Dendritic cell treated with granulocyte-macrophage colony-stimulating factor and Interleukin-4, amounts not matched to agents 40 ng/mL and 50 ng/mL, for 4 days (primary cell): ENCODE measurements around the gene UBD.

Source experiments
- H3K27ac Mint-ChIP-seq: one replicate; pipeline ENCODE4 v1.8.0; 2022; ENCODE audit warnings: mild to moderate bottlenecking, mixed read lengths
- H3K27me3 Mint-ChIP-seq: one replicate; pipeline ENCODE4 v1.8.0; 2022; ENCODE audit warnings: mild to moderate bottlenecking, mixed read lengths
- H3K36me3 Mint-ChIP-seq: one replicate; pipeline ENCODE4 v1.8.0; 2022; ENCODE audit warnings: low read depth, mixed read lengths
- H3K4me1 Mint-ChIP-seq: one replicate; pipeline ENCODE4 v1.8.0; 2022; ENCODE audit warnings: low read depth, mixed read lengths
- H3K4me3 Mint-ChIP-seq: one replicate; pipeline ENCODE4 v1.8.0; 2022; ENCODE audit warnings: mild to moderate bottlenecking, moderate library complexity, mixed read lengths
- H3K9me3 Mint-ChIP-seq: one replicate; pipeline ENCODE4 v1.8.0; 2022; ENCODE audit warnings: mixed read lengths
- intact Hi-C: fragments of 100-400 bp; cut with micrococcal nuclease; formaldehyde crosslinking; loops from one replicate; pipeline ENCODE4 v1.15.0; 2022

Gene UBD

GRCh38 chr6:29559524-29560287 lies at the start of gene UBD:
UBD (minus strand) TSS chr6:29559732; CDS start chr6:29559701, 31 bp downstream.
- peaks cover 46% of the 10 kb centered on the region for H3K27me3 Mint-ChIP-seq
- H3K36me3 Mint-ChIP-seq: no peaks in the 10 kb centered on the region
- H3K4me1 Mint-ChIP-seq: peaks cover 8% of the 10 kb centered on the region
- intact Hi-C loops: no loop called here
- H3K27ac Mint-ChIP-seq: no peak within 1 kb of the TSS
- H3K4me3 Mint-ChIP-seq: no peak within 1 kb of the TSS
- H3K9me3 Mint-ChIP-seq: no peaks in the 10 kb centered on the region

GRCh38 chr6:29608131-29608530 lies 48.6 kb upstream of the UBD start:
- intact Hi-C loops: no loop called here
- H3K4me1 Mint-ChIP-seq: no peaks in the 10 kb centered on the region

GRCh38 chr6:29603930-29604329 lies 44.4 kb upstream of the UBD start:
- no peaks in the 10 kb centered on the region for H3K9me3 Mint-ChIP-seq
- no peaks in the 10 kb centered on the region for H3K4me1 Mint-ChIP-seq
- peaks cover 78% of the 10 kb centered on the region for H3K36me3 Mint-ChIP-seq
- intact Hi-C loops: no loop called here
- no peaks in the 10 kb centered on the region for H3K27me3 Mint-ChIP-seq
- H3K27ac Mint-ChIP-seq: no peak overlapping the region
- no peak overlapping the region for H3K4me3 Mint-ChIP-seq

More at GRCh38 chr6:29608131-29608530, 48.6 kb upstream of the UBD start:
- peaks cover 87% of the 10 kb centered on the region for H3K36me3 Mint-ChIP-seq
- no peaks in the 10 kb centered on the region for H3K27me3 Mint-ChIP-seq
- no peaks in the 10 kb centered on the region for H3K9me3 Mint-ChIP-seq
- H3K27ac Mint-ChIP-seq: no peak overlapping the region
- H3K4me3 Mint-ChIP-seq: no peak overlapping the region

- no peaks in the 10 kb centered on the region for H3K27me3 Mint-ChIP-seq
- H3K36me3 Mint-ChIP-seq: peaks cover 73% of the 10 kb centered on the region
- H3K4me1 Mint-ChIP-seq: no peaks in the 10 kb centered on the region
- H3K4me3 Mint-ChIP-seq: no peak overlapping the region
- H3K9me3 Mint-ChIP-seq: no peaks in the 10 kb centered on the region
- intact Hi-C loops: no loop called here
- H3K27ac Mint-ChIP-seq: no peak overlapping the region
Observed at GRCh38 chr6:29603456-29603855, 43.9 kb upstream of the UBD start.

GRCh38 chr6:29602564-29603361 lies 43.2 kb upstream of the UBD start:
- H3K9me3 Mint-ChIP-seq: no peaks in the 10 kb centered on the region
- H3K4me3 Mint-ChIP-seq: no peak overlapping the region
- H3K4me1 Mint-ChIP-seq: no peaks in the 10 kb centered on the region
- intact Hi-C loops: no loop called here
- H3K36me3 Mint-ChIP-seq: peaks cover 66% of the 10 kb centered on the region
- H3K27ac Mint-ChIP-seq: no peak overlapping the region
- no peaks in the 10 kb centered on the region for H3K27me3 Mint-ChIP-seq

- Mint-ChIP-seq H3K27ac (no peak overlapping the region), H3K27me3 (peaks cover 2% of the 10 kb centered on the region), H3K4me1 (no peaks in the 10 kb centered on the region), H3K36me3 (peaks cover 25% of the 10 kb centered on the region), H3K4me3 (no peak overlapping the region), H3K9me3 (no peaks in the 10 kb centered on the region)
- intact Hi-C loops: no loop called here
Observed at GRCh38 chr6:29598172-29598747, 38.7 kb upstream of the UBD start.

- intact Hi-C loops: no loop called here
- Mint-ChIP-seq H3K36me3 (peaks cover 14% of the 10 kb centered on the region), H3K27me3 (peaks cover 5% of the 10 kb centered on the region), H3K27ac (no peak overlapping the region), H3K4me1 (peaks cover 7% of the 10 kb centered on the region), H3K9me3 (no peaks in the 10 kb centered on the region), H3K4me3 (no peak overlapping the region)
Observed at GRCh38 chr6:29597184-29597583, 37.7 kb upstream of the UBD start.

- Mint-ChIP-seq H3K27me3 (peaks cover 5% of the 10 kb centered on the region), H3K4me3 (no peak overlapping the region), H3K9me3 (no peaks in the 10 kb centered on the region), H3K4me1 (peaks cover 7% of the 10 kb centered on the region), H3K27ac (no peak overlapping the region), H3K36me3 (peaks cover 9% of the 10 kb centered on the region)
- intact Hi-C loops: no loop called here
Observed at GRCh38 chr6:29596381-29596900, 36.9 kb upstream of the UBD start.

GRCh38 chr6:29593199-29593855 lies 33.8 kb upstream of the UBD start:
- Mint-ChIP-seq H3K27me3 (peaks cover 12% of the 10 kb centered on the region), H3K36me3 (no peaks in the 10 kb centered on the region), H3K27ac (no peak overlapping the region), H3K4me1 (peaks cover 7% of the 10 kb centered on the region), H3K9me3 (no peaks in the 10 kb centered on the region), H3K4me3 (no peak overlapping the region)
- intact Hi-C loops: no loop called here

- Mint-ChIP-seq H3K27ac (no peak overlapping the region), H3K4me3 (no peak overlapping the region), H3K36me3 (no peaks in the 10 kb centered on the region), H3K4me1 (peaks cover 7% of the 10 kb centered on the region), H3K9me3 (no peaks in the 10 kb centered on the region), H3K27me3 (peaks cover 17% of the 10 kb centered on the region)
- intact Hi-C loops: loop anchor here (2.0 kb wide), 1 partner anchor 905 kb away; no protein-coding TSS in a partner anchor
Observed at GRCh38 chr6:29591677-29592076, 32.1 kb upstream of the UBD start.

GRCh38 chr6:29590218-29590808 lies 30.8 kb upstream of the UBD start:
- Mint-ChIP-seq H3K4me3 (no peak overlapping the region), H3K9me3 (no peaks in the 10 kb centered on the region), H3K27me3 (peaks cover 20% of the 10 kb centered on the region), H3K36me3 (no peaks in the 10 kb centered on the region), H3K4me1 (peaks cover 7% of the 10 kb centered on the region), H3K27ac (no peak overlapping the region)
- intact Hi-C loops: loop anchor here (2.0 kb wide), 1 partner anchor 904 kb away; no protein-coding TSS in a partner anchor

GRCh38 chr6:29589423-29590048 lies 30.0 kb upstream of the UBD start:
- no peak overlapping the region for H3K4me3 Mint-ChIP-seq
- intact Hi-C loops: loop anchor here (2.0 to 10.0 kb wide), 2 partner anchors 565 to 903 kb away; no protein-coding TSS in a partner anchor
- no peaks in the 10 kb centered on the region for H3K36me3 Mint-ChIP-seq
- no peak overlapping the region for H3K27ac Mint-ChIP-seq
- H3K27me3 Mint-ChIP-seq: peaks cover 19% of the 10 kb centered on the region
- H3K4me1 Mint-ChIP-seq: peaks cover 7% of the 10 kb centered on the region
- no peaks in the 10 kb centered on the region for H3K9me3 Mint-ChIP-seq

GRCh38 chr6:29584821-29585220 lies 25.3 kb upstream of the UBD start, which contains the start of gene OR2H2:
OR2H2 (plus strand) TSS chr6:29585121; CDS start chr6:29587945, 2,824 bp downstream.
- Mint-ChIP-seq H3K9me3 (no peaks in the 10 kb centered on the region), H3K27ac (no peak within 1 kb of the TSS), H3K27me3 (peaks cover 20% of the 10 kb centered on the region), H3K4me1 (no peaks in the 10 kb centered on the region), H3K4me3 (no peak within 1 kb of the TSS), H3K36me3 (no peaks in the 10 kb centered on the region)
- intact Hi-C loops: loop anchor here (10.0 kb wide), 1 partner anchor 560 kb away; no protein-coding TSS in a partner anchor
